ENCODE data around the gene INTS6.

INTS6 gene

DNA sequence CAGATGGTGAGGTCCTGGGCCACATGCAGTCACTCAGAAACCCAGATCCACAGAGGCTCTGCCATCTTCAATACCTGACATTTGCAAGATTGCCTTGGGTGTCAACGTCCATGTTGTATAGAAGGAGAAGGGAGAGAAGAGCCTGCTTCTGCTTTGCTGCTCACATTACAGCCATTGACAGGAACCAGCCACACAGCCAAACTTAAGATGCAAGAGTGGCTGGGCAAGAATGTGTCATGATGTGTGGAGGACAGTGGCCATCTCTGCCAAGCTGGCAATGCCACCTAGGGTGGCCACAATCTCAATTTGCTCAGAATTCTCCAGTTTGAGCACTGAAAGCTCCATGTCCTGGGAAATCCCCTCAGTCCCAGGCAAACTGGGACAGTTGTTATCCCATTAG is 139.2 kb downstream of the INTS6 start:
- Histone ChIP-seq H3K4me2 (no peak overlapping the region), H4K20me1 (no peaks in the 10 kb centered on the region), H3K9ac (no peak overlapping the region), H3K9me3 (no peaks in the 10 kb centered on the region), H3K4me1 (peaks cover 11% of the 10 kb centered on the region), H3K27me3 (no peaks in the 10 kb centered on the region), H3K36me3 (no peaks in the 10 kb centered on the region), H3K27ac (no peak overlapping the region), H3K4me3 (no peak overlapping the region)
- no peak for TF ChIP-seq Cebpa-rat (IDR thresholded peaks at IDR 0.05)

DNA sequence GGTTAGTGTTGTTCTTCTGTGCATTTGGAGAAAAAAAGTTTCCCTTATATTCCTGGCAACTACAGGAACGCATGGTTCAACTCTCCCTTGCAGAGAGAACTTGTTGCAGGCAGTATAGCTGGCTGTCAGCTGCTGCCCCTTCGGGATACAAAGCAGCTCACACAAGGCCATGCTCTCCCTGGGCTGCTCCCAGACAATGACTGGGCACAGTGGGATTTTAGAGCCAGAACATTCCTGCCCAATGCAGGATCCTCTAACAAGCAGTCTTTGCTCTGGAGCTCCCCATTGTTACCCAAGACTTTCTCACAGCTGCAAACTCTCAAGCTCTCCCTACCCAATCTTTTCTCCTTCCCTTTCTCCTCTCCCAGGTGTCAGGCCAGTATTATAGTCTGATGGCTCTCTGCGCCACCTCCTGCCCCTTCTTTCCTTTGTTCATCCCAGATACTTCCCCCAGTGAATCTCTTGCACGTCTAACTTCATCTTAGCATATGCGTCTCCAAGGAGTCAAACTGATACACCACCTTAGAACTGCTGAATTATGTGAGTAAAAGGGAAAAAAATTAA is 140.8 kb downstream of the INTS6 start:
- no peaks in the 10 kb centered on the region for H3K27me3 ChIP-seq
- H3K9me3 ChIP-seq, result no peaks in the 10 kb centered on the region
- H4K20me1 ChIP-seq, result no peaks in the 10 kb centered on the region
- H3K27ac ChIP-seq, result no peak overlapping the region
- H3K4me2 ChIP-seq, result no peak overlapping the region
- peaks cover 11% of the 10 kb centered on the region for H3K4me1 ChIP-seq
- H3K9ac ChIP-seq, result no peak overlapping the region
- no peaks in the 10 kb centered on the region for H3K36me3 ChIP-seq
- TF ChIP-seq Cebpa-rat (IDR thresholded peaks at IDR 0.05), result no peak
- no peak overlapping the region for H3K4me3 ChIP-seq

Measured in BLaER1 (cell line).